H9 (cell line): ENCODE results near the gene CHRM4. TPM values are rescaled to one million over a fixed set of nuclear protein-coding genes. Genes with fewer than 3 reads are reported as not detected.

Experiments used
- DNase-seq: peaks from one replicate; pipeline ENCODE4 v3.0.0-alpha.2; 2017
- H2AFZ ChIP-seq: one replicate; pipeline ENCODE4 v1.6.1; 2013; ENCODE audit warnings: mild to moderate bottlenecking, low read length, control low read depth, moderate library complexity
- H2AK5ac ChIP-seq: 2 replicates; pipeline ENCODE4 v1.6.1; 2013; ENCODE audit warnings: low read length, control low read depth, mixed read lengths; ENCODE audit not compliant: insufficient read length
- H2BK120ac ChIP-seq: one replicate; pipeline ENCODE4 v1.6.1; 2013; ENCODE audit warnings: low read depth, mild to moderate bottlenecking, low read length, control low read depth, inconsistent platforms; ENCODE audit not compliant: poor library complexity, severe bottlenecking
- H2BK12ac ChIP-seq: 2 replicates; pipeline ENCODE4 v1.6.1; 2013; ENCODE audit warnings: low read length, control low read depth, mixed read lengths, low read depth; ENCODE audit not compliant: insufficient read length
- H2BK15ac ChIP-seq: 2 replicates; pipeline ENCODE4 v1.6.1; 2013; ENCODE audit warnings: low read depth, low read length, control low read depth
- H2BK20ac ChIP-seq: one replicate; pipeline ENCODE4 v1.6.1; 2013; ENCODE audit warnings: low read depth, mild to moderate bottlenecking, low read length, control low read depth, inconsistent platforms; ENCODE audit not compliant: poor library complexity, severe bottlenecking
- H2BK5ac ChIP-seq: 2 replicates; pipeline ENCODE4 v1.6.1; 2013; ENCODE audit warnings: low read length, control low read depth, mixed read lengths; ENCODE audit not compliant: insufficient read length
- H3K14ac ChIP-seq: 2 replicates; pipeline ENCODE4 v1.6.1; 2013; ENCODE audit warnings: low read length, control low read depth; ENCODE audit not compliant: insufficient read depth
- H3K18ac ChIP-seq: 2 replicates; pipeline ENCODE4 v1.6.1; 2013; ENCODE audit warnings: low read depth, mild to moderate bottlenecking, mixed read lengths, low read length, control low read depth; ENCODE audit not compliant: insufficient read length
- H3K23ac ChIP-seq: 2 replicates; pipeline ENCODE4 v1.6.1; 2013; ENCODE audit warnings: low read length, control low read depth, mixed read lengths, low read depth; ENCODE audit not compliant: insufficient read length
- H3K23me2 ChIP-seq: 2 replicates; pipeline ENCODE4 v1.6.1; 2013; ENCODE audit warnings: low read depth, mild to moderate bottlenecking, mixed read lengths, low read length, control low read depth; ENCODE audit not compliant: insufficient read length, poor library complexity, severe bottlenecking
- H3K27ac ChIP-seq: 2 replicates; pipeline ENCODE4 v1.5.1; 2013; ENCODE audit warnings: low read length, control low read depth, mixed read lengths, low read depth; ENCODE audit not compliant: insufficient read length
- H3K27me3 ChIP-seq: 2 replicates; pipeline ENCODE4 v1.6.1; 2013; ENCODE audit warnings: low read length, control low read depth, inconsistent platforms; ENCODE audit not compliant: insufficient read depth
- H3K4ac ChIP-seq: 2 replicates; pipeline ENCODE4 v1.6.1; 2013; ENCODE audit warnings: low read depth, mild to moderate bottlenecking, control low read depth, inconsistent platforms, low read length, moderate library complexity
- H3K4me1 ChIP-seq: 2 replicates; pipeline ENCODE4 v1.6.1; 2013; ENCODE audit warnings: low read length, control low read depth, inconsistent platforms; ENCODE audit not compliant: insufficient read depth
- H3K4me2 ChIP-seq: 2 replicates; pipeline ENCODE4 v1.6.1; 2013; ENCODE audit warnings: low read length, control low read depth, mixed read lengths; ENCODE audit not compliant: insufficient read length, insufficient read depth
- H3K56ac ChIP-seq: 2 replicates; pipeline ENCODE4 v1.6.1; 2013; ENCODE audit warnings: low read depth, mild to moderate bottlenecking, mixed read lengths, low read length, control low read depth; ENCODE audit not compliant: insufficient read length
- H3K79me1 ChIP-seq: 2 replicates; pipeline ENCODE4 v1.6.1; 2013; ENCODE audit warnings: low read depth, mild to moderate bottlenecking, moderate library complexity, low read length, control low read depth, inconsistent platforms; ENCODE audit not compliant: insufficient read depth, poor library complexity, severe bottlenecking
- H3K79me2 ChIP-seq: 2 replicates; pipeline ENCODE4 v1.6.1; 2013; ENCODE audit warnings: low read length, control low read depth, inconsistent platforms; ENCODE audit not compliant: insufficient read depth
- H3K9ac ChIP-seq: 2 replicates; pipeline ENCODE4 v1.6.1; 2013; ENCODE audit warnings: low read length, control low read depth, mixed read lengths; ENCODE audit not compliant: insufficient read length; ENCODE audit errors: extremely low read depth
- H3K9me3 ChIP-seq: one replicate; pipeline ENCODE4 v1.6.1; 2013; ENCODE audit warnings: low read depth, low read length, inconsistent platforms; ENCODE audit not compliant: control insufficient read depth
- H3T11ph ChIP-seq: one replicate; pipeline ENCODE4 v1.6.1; 2013; ENCODE audit warnings: mild to moderate bottlenecking, low read length, control low read depth, inconsistent platforms
- H4K20me1 ChIP-seq: one replicate; pipeline ENCODE4 v1.6.1; 2013; ENCODE audit not compliant: control insufficient read depth, insufficient read length, insufficient read depth
- H4K5ac ChIP-seq: 2 replicates; pipeline ENCODE4 v1.6.1; 2013; ENCODE audit warnings: low read depth, mild to moderate bottlenecking, mixed read lengths, low read length, control low read depth; ENCODE audit not compliant: insufficient read length
- H4K8ac ChIP-seq: replicated peaks from 2 replicates; pipeline ENCODE4 v1.6.1; 2013; ENCODE audit warnings: low read length, control low read depth, mixed read lengths, low read depth; ENCODE audit not compliant: insufficient read length
- H4K91ac ChIP-seq: 2 replicates; pipeline ENCODE4 v1.6.1; 2013; ENCODE audit warnings: low read depth, mild to moderate bottlenecking, moderate library complexity, mixed read lengths, low read length, control low read depth; ENCODE audit not compliant: insufficient read length
- H3K27ac Mint-ChIP-seq, 3 experiments: 2 replicates in 2 of 3; 3 replicates in 1 of 3; pipeline ENCODE4 v1.8.0; 2020 to 2021; ENCODE audit warnings: mixed read lengths in 3 of 3, mild to moderate bottlenecking in 1 of 3, moderate library complexity in 1 of 3
- H3K27me3 Mint-ChIP-seq: 2 replicates; pipeline ENCODE4 v1.8.0; 2021; ENCODE audit warnings: low read depth, mild to moderate bottlenecking, moderate library complexity, mixed read lengths
- H3K36me3 Mint-ChIP-seq, 3 experiments: 2 replicates in 2 of 3; 3 replicates in 1 of 3; pipeline ENCODE4 v1.8.0; 2020 to 2021; ENCODE audit warnings: low read depth in 3 of 3, mixed read lengths in 3 of 3; ENCODE audit not compliant: insufficient read depth in 1 of 3
- H3K4me1 Mint-ChIP-seq, 2 experiments: 2 replicates each; pipeline ENCODE4 v1.8.0; 2020; ENCODE audit warnings: mixed read lengths in 2 of 2
- H3K4me3 Mint-ChIP-seq, 2 experiments: 2 replicates in 1 of 2; 3 replicates in 1 of 2; pipeline ENCODE4 v1.8.0; 2020 to 2021; ENCODE audit warnings: mild to moderate bottlenecking in 2 of 2, mixed read lengths in 2 of 2, moderate library complexity in 1 of 2
- H3K9me3 Mint-ChIP-seq, 2 experiments: 2 replicates in 1 of 2; 3 replicates in 1 of 2; pipeline ENCODE4 v1.8.0; 2020; ENCODE audit warnings: mild to moderate bottlenecking in 2 of 2, mixed read lengths in 2 of 2, moderate library complexity in 1 of 2
- CTCF ChIP-seq: fragments of 200-600 bp; sonication (generic); conservative IDR thresholded peaks from 3 replicates; pipeline ENCODE4 v1.8.0; 2021; ENCODE audit warnings: antibody characterized with exemption, mild to moderate bottlenecking
- WGBS: extraction: QIAGEN DNeasy Blood & Tissue Kit; methylation state at CpG from one replicate; pipeline ENCODE4 v1.1.7; 2013; ENCODE audit warnings: missing lambda C conversion rate, low lambda C conversion rate, mixed read lengths; ENCODE audit not compliant: insufficient read length; ENCODE audit errors: extremely low coverage; 5-methylcytosine and 5-hydroxymethylcytosine counted together
- total RNA-seq: library from RNA; stranded (reverse); gene quantifications from 2 replicates; pipeline ENCODE4 v1.2.1, GENCODE V29; 2021

The CHRM4 gene
- total RNA-seq, 1 experiment from 2014 or later = 1.0 TPM

- no CpG with 5 or more reads among the region's 7 CpGs for WGBS
- H3K36me3 Mint-ChIP-seq = peaks cover 0 to 9% (median 2%) of the 10 kb centered on the region in 3 experiments; a peak in 4 of 7 replicates
- H3K4me3 Mint-ChIP-seq = no peak overlapping the region
Observed at GRCh38 chr11:46360878-46361277, 30.7 kb downstream of the CHRM4 start.

More at GRCh38 chr11:46360878-46361277, 30.7 kb downstream of the CHRM4 start:
- no peak for TF ChIP-seq CTCF
- no peak for DNase-seq
- Histone ChIP-seq H3K79me2 (no peaks in the 10 kb centered on the region; the same call in 1 of the 2 replicates), H3K23ac (no peak overlapping the region), H4K8ac (no peak overlapping the region), H3T11ph (no peak overlapping the region), H2BK5ac (no peak overlapping the region), H3K4ac (no peak overlapping the region), H4K20me1 (no peaks in the 10 kb centered on the region), H3K4me2 (no peak overlapping the region), H3K4me1 (no peaks in the 10 kb centered on the region; the same call in 1 of the 2 replicates), H3K27ac (no peak overlapping the region), H2BK120ac (no peak overlapping the region), H3K9ac (no peak overlapping the region), H3K27me3 (no peaks in the 10 kb centered on the region), H4K5ac (no peak overlapping the region), H2BK20ac (no peak overlapping the region), H2BK15ac (no peak overlapping the region), H3K79me1 (peaks cover 2% of the 10 kb centered on the region), H3K18ac (no peak overlapping the region), H3K56ac (no peak overlapping the region), H3K14ac (no peak overlapping the region), H4K91ac (no peak overlapping the region), H2AFZ (no peak overlapping the region), H3K23me2 (no peaks in the 10 kb centered on the region), H2BK12ac (no peak overlapping the region), H3K9me3 (no peaks in the 10 kb centered on the region), H2AK5ac (no peak overlapping the region)
- Mint-ChIP-seq H3K9me3 (no peaks in the 10 kb centered on the region), H3K27ac (peak overlapping the region in 1 of 3 experiments; percentile 82; a peak in 3 of 7 replicates), H3K27me3 (no peaks in the 10 kb centered on the region), H3K4me1 (peaks cover 40 to 55% of the 10 kb centered on the region in 2 experiments)
